RWPE1 (cell line): Measurements from ENCODE around the gene IQSEC3.
"Not testable (repeated sequence)": the region's sequence is repeated elsewhere in the genome, so short reads cannot be mapped to it uniquely, and the experiment has no call there.

Source experiments
- CTCF ChIA-PET: fragments of 350-600 bp; sonication (Branson Sonifier 250); formaldehyde crosslinking; extraction: SDS; loops from one replicate; lab custom pipeline; 2021; lab: Yijun Ruan, JAX
- POLR2A ChIA-PET: fragments of 400-600 bp; formaldehyde crosslinking; extraction: SDS; loops from one replicate; lab custom pipeline; 2020; ENCODE audit warnings: antibody characterized with exemption; ENCODE audit not compliant: low non-redundant PET; lab: Yijun Ruan, JAX
- DNase-seq: peaks from one replicate; pipeline ENCODE4 v3.0.0; 2012; ENCODE audit warnings: low spot score
- H3K27ac ChIP-seq: fragments of 450-650 bp; 2 replicates; pipeline ENCODE4 v1.5.1; 2017
- CTCF ChIP-seq: fragments of 450-650 bp; conservative IDR thresholded peaks from 2 replicates; pipeline ENCODE4 v1.5.1; 2017; ENCODE audit warnings: low read depth, mild to moderate bottlenecking

IQSEC3 gene

GRCh38 chr12:131732-132495 is 65.3 kb downstream of the IQSEC3 start:
- no peak overlapping the region for H3K27ac ChIP-seq
- ChIA-PET CTCF (interaction anchor here (1.0 kb wide), 1 partner anchor 21 kb away, joined by 3 read pairs; no protein-coding TSS in a partner anchor), POLR2A (no interaction called here)
- DNase-seq = peak; percentile 66
- no peak for TF ChIP-seq CTCF

GRCh38 chr12:133616-134232 is 67.2 kb downstream of the IQSEC3 start:
- H3K27ac ChIP-seq, POLR2A ChIA-PET, DNase-seq, CTCF ChIA-PET: not testable (repeated sequence)

GRCh38 chr12:135138-135537 is 68.6 kb downstream of the IQSEC3 start:
- DNase-seq = no peak
- CTCF ChIA-PET = no interaction called here
- no peak overlapping the region for H3K27ac ChIP-seq
- POLR2A ChIA-PET = no interaction called here
- TF ChIP-seq CTCF = no peak

GRCh38 chr12:138171-138897 is 71.8 kb downstream of the IQSEC3 start:
- CTCF ChIA-PET = no interaction called here
- no peak for DNase-seq
- POLR2A ChIA-PET = interaction anchor here (0.6 kb wide), 1 partner anchor 57 kb away, joined by 3 read pairs; no protein-coding TSS in a partner anchor
- no peak overlapping the region for H3K27ac ChIP-seq
- TF ChIP-seq CTCF = no peak

GRCh38 chr12:138898-139534 is 72.4 kb downstream of the IQSEC3 start:
- ChIA-PET CTCF (no interaction called here), POLR2A (no interaction called here)
- H3K27ac ChIP-seq = no peak overlapping the region
- no peak for DNase-seq
- no peak for TF ChIP-seq CTCF

- ChIA-PET CTCF (no interaction called here), POLR2A (no interaction called here)
- no peak overlapping the region for H3K27ac ChIP-seq
- no peak for DNase-seq
- TF ChIP-seq CTCF = no peak
Measured at GRCh38 chr12:139585-139984, 73.0 kb downstream of the IQSEC3 start.
